A673 (cell line): ENCODE measurements around the gene USP12. TPM values are rescaled to one million over a fixed set of nuclear protein-coding genes. Genes with fewer than 3 reads are reported as not detected.
"Not testable (repeated sequence)": the region's sequence is repeated elsewhere in the genome, so short reads cannot be mapped to it uniquely, and the experiment has no call there.

Experiments
- BruUV-seq: library from RNA; stranded (reverse); fragments of 400-500 nt; replicated peaks from 2 replicates; lab custom pipeline; 2021; lab: Mats Ljungman, UMichigan
- CTCF ChIA-PET: fragments of 300-600 bp; sonication (Branson Sonifier 250); formaldehyde crosslinking; loops from one replicate; lab custom pipeline; 2022; ENCODE audit warnings: antibody characterized with exemption; lab: Charles Lee
- POLR2A ChIA-PET: fragments of 300-600 bp; sonication (Branson Sonifier 250); formaldehyde crosslinking; loops from one replicate; lab custom pipeline; 2022; ENCODE audit warnings: antibody characterized with exemption; ENCODE audit not compliant: low non-redundant PET; lab: Charles Lee
- DNase-seq: peaks from one replicate; pipeline ENCODE4 v3.0.0-alpha.2; 2015; ENCODE audit warnings: low spot score
- H3K27ac ChIP-seq: fragments of 200-600 bp; sonication (generic); 2 replicates; pipeline ENCODE4 v1.5.1; 2016; ENCODE audit warnings: mixed run types, low read depth, mild to moderate bottlenecking, mixed read lengths, antibody characterized with exemption, low read length; ENCODE audit not compliant: poor library complexity, severe bottlenecking
- H3K27me3 ChIP-seq: fragments of 200-600 bp; sonication (generic); replicated peaks from 2 replicates; pipeline ENCODE4 v1.6.1; 2017; ENCODE audit warnings: mixed run types, low read depth, mild to moderate bottlenecking, mixed read lengths, antibody characterized with exemption, low read length; ENCODE audit not compliant: insufficient read depth, poor library complexity
- H3K36me3 ChIP-seq: fragments of 200-600 bp; sonication (generic); 2 replicates; pipeline ENCODE4 v1.6.1; 2016; ENCODE audit warnings: mixed run types, mild to moderate bottlenecking, mixed read lengths, antibody characterized with exemption, low read length; ENCODE audit not compliant: insufficient read depth, poor library complexity, severe bottlenecking
- H3K4me1 ChIP-seq: fragments of 200-600 bp; sonication (generic); 2 replicates; pipeline ENCODE4 v1.6.1; 2017; ENCODE audit warnings: mixed run types, mild to moderate bottlenecking, mixed read lengths, antibody characterized with exemption, low read length; ENCODE audit not compliant: insufficient read depth, poor library complexity, severe bottlenecking
- H3K4me3 ChIP-seq: fragments of 200-600 bp; sonication (generic); 2 replicates; pipeline ENCODE4 v1.5.1; 2016; ENCODE audit warnings: low read depth, mixed run types, mild to moderate bottlenecking, mixed read lengths, low read length; ENCODE audit not compliant: poor library complexity, severe bottlenecking
- H3K9me3 ChIP-seq: fragments of 200-600 bp; sonication (generic); 2 replicates; pipeline ENCODE4 v1.6.1; 2016; ENCODE audit warnings: mixed run types, low read depth, mild to moderate bottlenecking, mixed read lengths, antibody characterized with exemption, low read length; ENCODE audit not compliant: poor library complexity, severe bottlenecking
- CTCF ChIP-seq: fragments of 300-800, 200-600 bp; sonication (generic); conservative IDR thresholded peaks from 2 replicates; pipeline ENCODE4 v1.5.1; 2017; ENCODE audit warnings: low read depth, mild to moderate bottlenecking, antibody characterized with exemption, low read length, moderate library complexity, mixed read lengths
- EZH2 ChIP-seq: fragments of 200-600 bp; sonication (generic); IDR thresholded peaks from 2 replicates; pipeline ENCODE4 v1.6.1; 2017; ENCODE audit warnings: borderline replicate concordance, low read depth, mild to moderate bottlenecking, mixed read lengths, antibody characterized with exemption, low read length; ENCODE audit not compliant: poor library complexity, severe bottlenecking
- intact Hi-C: fragments of 100-400 bp; cut with micrococcal nuclease; formaldehyde crosslinking; loops from one replicate; pipeline ENCODE4 v1.10.0; 2022; ENCODE audit not compliant: unreplicated experiment
- total RNA-seq: library from RNA; stranded (reverse); gene quantifications from 2 replicates; pipeline ENCODE4 v1.2.3, GENCODE V29; 2021

Gene USP12
- total RNA-seq, 1 experiment from 2014 or later = 16.6 TPM

DNA sequence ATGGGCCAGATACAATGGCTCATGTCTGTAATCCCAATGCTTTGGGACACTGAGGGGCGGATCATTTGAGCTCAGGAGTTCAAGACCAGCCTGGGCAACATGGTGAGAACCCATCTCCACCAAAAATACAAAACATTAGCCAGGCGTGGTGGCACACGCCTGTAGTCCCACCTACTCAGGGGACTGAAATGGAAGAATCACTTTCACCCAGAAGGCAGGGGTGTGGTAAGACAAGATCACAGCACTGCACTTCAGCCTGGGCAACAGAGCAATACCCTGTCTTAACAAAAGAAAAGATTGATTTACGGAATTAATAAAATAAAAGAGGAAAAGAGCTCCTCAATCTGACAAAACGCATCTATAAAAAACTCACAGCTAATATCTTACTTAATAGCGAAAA is 22.7 kb downstream of the USP12 start:
- no TSS peak for BruUV-seq

DNA sequence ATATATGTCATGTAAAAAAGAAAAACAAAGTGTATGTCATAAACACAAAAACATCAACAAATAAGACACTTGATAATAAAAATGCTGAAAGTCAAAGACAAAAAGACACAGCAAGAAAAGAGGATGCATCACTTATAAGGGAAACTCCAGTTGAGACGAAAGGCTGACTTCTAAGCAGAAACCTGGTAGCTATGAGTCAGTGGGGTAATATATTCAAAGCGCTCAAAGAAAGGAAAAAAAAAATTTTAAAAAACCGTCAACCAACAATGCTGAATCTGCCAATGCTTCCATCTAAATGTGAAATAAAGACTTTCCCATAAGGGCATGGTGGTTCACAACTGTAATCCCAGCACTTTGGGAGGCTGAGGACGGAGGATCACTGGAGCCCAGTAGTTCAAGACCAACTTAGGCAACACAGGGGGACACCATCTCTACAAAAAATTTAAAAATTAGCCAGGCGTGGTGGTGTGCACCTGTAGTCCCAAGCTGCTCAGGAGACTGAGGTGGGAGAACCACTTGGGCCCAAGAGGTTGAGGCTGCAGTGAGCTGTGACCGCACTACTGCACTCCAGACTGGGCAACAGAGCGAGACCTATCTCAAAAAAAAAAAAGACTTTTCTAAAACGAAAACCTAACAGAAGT is 24.0 kb downstream of the USP12 start:
- H3K27me3 ChIP-seq = no peaks in the 10 kb centered on the region
- ChIA-PET CTCF (no interaction called here), POLR2A (no interaction called here)
- no peak for DNase-seq
- H3K4me3 ChIP-seq = no peak overlapping the region
- no TSS peak for BruUV-seq
- no peak overlapping the region for H3K27ac ChIP-seq
- TF ChIP-seq EZH2 (no peak), CTCF (no peak)
- H3K9me3 ChIP-seq = peaks cover 8% of the 10 kb centered on the region
- H3K36me3 ChIP-seq = no peaks in the 10 kb centered on the region
- intact Hi-C loops = no loop called here
- no peaks in the 10 kb centered on the region for H3K4me1 ChIP-seq

More for the DNA sequence above, 22.7 kb downstream of the USP12 start:
- Histone ChIP-seq H3K4me3 (no peak overlapping the region), H3K27ac (no peak overlapping the region), H3K9me3 (peaks cover under 1% of the 10 kb centered on the region), H3K36me3 (no peaks in the 10 kb centered on the region), H3K27me3 (no peaks in the 10 kb centered on the region), H3K4me1 (no peaks in the 10 kb centered on the region)
- intact Hi-C loops = no loop called here
- ChIA-PET CTCF (no interaction called here), POLR2A (no interaction called here)
- no peak for TF ChIP-seq EZH2
- TF ChIP-seq CTCF = no peak
- no peak for DNase-seq

DNA sequence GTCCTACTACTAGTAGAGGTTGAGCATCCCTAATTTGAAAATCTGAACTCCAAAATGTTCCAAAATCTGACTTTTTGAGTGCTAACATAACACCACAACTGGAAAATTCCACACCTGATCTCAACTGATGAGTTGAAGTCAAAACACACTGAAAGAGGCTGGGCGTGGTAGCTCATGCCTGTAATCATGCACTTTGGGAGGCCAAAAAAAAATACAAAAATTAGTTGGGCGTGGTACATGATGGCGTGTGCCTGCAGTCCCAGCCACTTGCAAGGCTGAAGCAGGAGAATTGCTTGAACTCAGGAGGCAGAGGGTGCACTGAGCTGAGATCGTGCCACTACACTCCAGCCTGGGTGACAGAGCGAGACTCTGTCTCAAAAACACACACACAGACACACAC is 29.9 kb downstream of the USP12 start:
- H3K4me1 ChIP-seq = no peaks in the 10 kb centered on the region
- H3K27ac ChIP-seq = no peak overlapping the region
- CTCF ChIA-PET = no interaction called here
- H3K36me3 ChIP-seq = no peaks in the 10 kb centered on the region
- peaks cover 19% of the 10 kb centered on the region for H3K9me3 ChIP-seq
- intact Hi-C loops = no loop called here
- POLR2A ChIA-PET = no interaction called here
- no peaks in the 10 kb centered on the region for H3K27me3 ChIP-seq
- no peak for DNase-seq
- no TSS peak for BruUV-seq
- no peak overlapping the region for H3K4me3 ChIP-seq
- no peak for TF ChIP-seq EZH2
- TF ChIP-seq CTCF = no peak

DNA sequence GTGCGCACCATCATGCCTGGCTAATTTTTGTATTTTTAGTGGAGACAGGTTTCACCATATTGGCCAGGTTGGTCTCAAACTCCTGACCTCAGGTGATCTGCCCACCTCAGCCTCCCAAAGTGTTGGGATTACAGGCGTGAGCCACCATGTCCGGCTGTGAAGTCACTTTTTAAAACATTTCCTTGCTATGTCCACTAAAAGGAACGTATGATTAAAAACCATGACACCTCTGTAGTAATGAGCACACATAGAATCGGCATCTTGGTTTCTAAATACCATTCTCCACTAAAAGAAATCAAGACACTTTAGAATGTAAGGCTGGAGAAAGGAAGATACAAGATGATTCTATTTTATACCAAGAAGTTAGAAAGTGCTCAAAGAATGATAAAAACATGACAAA is 30.5 kb downstream of the USP12 start:
- H3K4me3 ChIP-seq, intact Hi-C loops, H3K36me3 ChIP-seq, H3K27me3 ChIP-seq, H3K27ac ChIP-seq, DNase-seq, CTCF ChIA-PET, BruUV-seq, POLR2A ChIA-PET, H3K4me1 ChIP-seq: not testable (repeated sequence)
- H3K9me3 ChIP-seq = peaks cover 19% of the 10 kb centered on the region
